ENCODE data around the gene PRDM15.

PRDM15 gene

DNA sequence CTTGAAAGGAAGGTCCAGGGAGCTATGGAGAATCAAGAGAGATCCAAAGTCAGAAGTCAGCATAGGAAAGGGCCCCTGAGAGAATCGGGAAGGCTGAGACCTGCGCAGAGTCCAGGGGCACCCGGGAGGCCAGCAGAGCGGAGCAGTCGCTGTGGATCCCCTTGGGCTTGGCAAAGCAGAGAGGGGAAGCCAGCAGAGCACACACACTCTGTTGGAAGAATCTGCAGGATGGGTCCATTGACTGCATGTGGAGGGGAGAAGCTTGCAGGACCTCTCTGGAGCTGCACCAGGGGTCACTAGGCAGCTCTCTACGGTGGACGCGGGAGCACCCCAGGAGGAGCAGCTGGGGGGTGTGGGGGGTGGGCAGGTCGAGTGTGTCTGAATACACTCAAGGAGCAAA lies 118.7 kb downstream of the PRDM15 start:
- no peak for FAIRE-seq

DNA sequence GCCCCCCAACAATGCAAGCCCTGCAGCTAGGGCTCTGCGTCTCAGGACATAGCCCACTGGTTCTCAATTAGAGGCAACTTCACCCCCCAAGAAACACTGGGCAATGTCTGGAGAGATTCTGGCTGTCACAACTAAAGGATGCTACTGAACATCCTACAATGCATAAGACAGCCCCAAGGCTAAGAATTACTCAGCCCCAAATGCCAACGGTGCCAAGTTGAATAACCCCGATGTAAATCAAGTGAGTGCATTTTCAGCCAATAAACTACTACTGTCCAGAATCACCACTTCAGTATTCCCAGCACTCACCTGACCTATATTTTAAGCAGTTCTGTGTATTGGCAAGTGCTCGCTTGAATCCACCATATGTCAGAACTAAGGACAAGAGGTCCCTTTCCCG lies 119.2 kb downstream of the PRDM15 start:
- no peak for FAIRE-seq

DNA sequence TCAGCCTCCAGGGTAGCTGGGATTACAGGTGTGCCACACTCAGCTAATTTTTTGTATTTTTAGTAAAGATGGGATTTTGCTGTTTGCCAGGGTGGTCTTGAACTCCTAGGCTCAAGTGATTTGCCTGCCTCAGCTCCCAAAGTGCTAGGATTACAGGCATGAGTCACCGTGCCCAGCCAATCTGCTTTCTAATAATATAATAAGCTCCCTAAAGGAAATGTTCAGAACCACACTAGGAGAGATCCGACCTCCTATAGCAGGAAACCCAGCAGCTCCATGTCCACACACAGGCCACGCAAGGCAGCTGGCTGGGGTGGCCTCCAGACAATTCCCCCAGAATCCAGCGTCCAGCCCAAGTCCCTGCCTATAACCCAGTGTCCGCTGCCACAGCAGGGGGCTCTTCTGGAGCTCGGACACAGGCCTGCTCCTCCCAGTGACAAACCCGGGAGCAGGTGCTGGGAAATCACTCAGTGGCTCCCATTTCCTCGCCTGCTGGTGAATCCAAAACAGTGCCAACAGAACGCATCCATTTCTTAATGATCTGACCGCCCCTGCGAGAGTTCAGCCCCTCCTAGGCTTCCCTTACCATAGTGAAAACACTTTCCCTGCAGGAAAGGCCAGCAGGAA lies 119.8 kb downstream of the PRDM15 start:
- FAIRE-seq: no peak

DNA sequence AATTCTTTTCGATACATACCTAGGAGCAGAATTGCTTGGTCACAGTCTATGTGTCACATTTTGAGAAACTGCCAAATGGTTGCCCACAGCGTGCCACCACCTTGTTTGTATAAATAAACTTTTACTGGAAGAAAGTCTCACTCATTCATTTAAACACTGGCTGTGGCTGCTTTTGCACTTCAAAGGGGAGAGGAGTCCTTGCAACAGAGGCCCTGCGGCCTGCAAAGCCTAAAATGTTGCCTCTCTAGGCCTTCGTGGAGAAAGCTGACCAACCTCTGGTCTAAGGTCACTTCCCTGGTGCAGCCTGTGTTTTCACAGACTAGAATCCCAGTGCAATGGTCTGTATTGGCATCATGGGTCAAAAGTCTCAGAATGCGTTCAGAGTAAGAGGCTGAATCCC lies 120.6 kb downstream of the PRDM15 start:
- no peak for FAIRE-seq

DNA sequence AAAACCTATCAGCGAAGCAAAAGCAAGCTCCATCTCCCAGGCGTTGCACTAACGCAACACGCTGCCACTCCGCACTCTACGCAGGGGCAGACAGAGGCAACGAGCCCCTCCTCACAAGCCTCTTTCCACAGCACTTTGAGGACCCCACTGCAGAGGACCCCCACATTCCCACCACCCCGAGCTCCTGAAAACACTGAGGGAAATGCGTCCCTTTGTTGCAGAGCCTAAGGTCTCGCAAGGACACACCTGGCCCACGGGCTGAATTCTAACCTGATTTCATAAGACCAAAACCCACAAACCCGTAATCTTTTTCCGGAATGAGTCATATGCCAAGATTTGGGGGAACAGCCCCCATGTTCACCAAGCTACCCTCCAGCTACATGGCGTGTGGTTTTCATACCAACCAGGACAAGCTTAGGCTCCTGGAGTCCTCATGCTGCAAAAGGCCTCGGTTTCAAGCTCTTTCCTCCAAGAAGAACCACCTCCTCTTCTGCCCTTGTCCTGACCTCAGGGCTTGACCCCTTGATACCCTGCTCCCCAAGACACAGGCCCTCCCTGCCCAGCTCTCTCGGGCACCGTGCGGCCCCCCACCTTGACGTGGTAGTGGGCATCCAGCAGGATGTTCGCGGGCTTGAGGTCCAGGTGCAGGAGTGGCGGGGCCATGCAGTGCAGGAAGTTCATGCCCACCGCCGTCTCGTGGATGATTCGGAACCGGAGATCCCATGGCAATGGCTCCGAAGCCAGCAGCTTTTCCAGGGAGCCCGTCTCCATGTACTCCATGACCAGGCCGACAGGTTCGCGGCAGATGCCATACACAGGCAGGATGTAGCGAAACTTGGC lies 123.0 kb downstream of the PRDM15 start:
- FAIRE-seq: no peak

DNA sequence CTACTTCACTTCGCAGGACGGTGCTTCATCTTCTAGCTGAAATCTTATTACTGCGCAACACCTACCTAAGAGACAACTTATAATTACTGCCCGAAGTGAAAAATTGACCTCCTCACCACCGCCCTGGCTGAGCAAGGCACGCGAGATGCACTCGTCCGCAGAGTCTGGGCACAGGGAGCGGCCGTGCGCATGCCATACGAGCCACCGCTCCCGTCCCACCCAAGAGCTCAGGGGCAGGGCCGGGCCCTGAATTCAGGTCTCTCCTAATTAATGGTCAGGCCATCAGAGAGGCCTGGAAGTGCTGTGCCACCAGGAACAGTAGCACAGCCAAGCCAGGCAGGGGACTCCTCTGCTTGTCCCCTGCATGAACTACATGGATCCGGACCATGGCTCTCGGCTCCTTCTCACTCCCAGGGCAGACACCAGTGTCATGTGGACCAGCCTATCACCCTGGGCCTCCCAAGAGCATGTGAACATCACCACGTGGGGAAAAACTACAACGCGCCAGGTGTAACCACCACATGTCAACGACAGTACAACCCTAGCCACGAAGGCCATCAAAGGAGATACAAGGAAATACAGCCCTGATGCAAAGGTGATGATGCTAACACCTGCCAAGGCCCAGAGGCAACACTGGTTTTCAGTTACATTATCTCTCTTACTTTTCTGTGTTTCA lies 123.7 kb downstream of the PRDM15 start:
- FAIRE-seq: no peak

DNA sequence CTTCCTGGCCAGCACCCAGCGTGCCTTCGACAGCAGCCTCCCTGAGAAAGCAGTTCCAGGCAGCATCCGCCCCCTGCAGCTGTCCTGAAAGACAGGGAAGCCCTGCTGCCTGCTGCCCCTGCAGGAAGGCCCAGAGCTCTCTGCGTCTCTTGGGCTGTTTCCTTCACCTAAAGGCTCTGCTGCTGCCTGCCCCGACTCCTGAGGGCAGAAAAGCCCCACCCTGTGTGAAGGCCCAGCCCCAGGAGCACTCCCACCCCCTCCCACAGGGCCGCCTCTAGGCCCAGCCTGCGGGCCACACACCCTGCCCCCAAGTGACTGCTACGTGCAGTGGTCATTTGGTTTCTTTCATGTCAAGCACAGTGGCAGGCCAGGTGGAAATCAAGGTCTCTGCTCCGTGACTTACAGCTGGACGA lies 124.7 kb downstream of the PRDM15 start:
- no peak for FAIRE-seq

DNA sequence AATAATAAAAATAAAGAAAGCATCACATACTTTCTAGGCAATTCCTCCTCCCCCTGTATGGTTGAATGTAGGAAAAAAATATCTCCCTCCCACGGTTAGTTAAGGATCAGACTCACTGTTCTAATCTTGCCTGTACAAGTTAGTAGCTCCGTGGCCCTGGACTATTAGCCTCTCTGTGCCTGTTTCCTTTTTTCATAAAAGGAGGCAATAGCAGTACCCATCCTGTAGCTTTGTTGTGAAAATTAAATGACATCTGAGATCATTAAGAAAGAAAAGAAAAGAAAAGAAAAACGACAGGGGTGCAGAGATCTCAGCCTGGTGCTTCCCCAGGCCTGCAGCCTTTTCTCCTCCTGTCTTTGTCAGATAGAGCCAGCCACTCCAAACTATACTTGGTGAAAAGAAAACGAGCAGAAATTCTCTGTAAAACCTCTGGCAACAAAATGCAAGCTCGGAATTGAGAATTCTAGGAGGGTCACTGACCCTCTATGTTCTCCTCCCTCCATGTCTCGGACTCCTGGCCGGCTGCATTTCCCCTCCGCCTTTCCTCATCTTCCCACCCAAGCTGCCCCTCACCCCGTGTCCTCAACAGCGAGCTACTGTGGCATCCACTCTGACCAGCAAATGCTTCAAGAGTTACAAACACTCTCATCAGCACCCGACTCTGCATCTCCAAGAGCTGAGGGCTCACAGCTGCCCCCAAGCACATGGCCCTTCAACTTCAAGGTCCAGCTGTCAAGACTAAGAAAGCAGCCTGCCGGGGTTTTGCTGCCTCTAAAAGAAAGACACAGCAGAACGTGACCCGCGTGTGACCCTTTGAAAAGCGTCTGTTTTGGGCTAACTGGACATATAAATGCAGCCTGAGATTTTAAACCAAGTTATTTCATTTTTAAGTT lies 125.9 kb downstream of the PRDM15 start:
- FAIRE-seq: no peak

DNA sequence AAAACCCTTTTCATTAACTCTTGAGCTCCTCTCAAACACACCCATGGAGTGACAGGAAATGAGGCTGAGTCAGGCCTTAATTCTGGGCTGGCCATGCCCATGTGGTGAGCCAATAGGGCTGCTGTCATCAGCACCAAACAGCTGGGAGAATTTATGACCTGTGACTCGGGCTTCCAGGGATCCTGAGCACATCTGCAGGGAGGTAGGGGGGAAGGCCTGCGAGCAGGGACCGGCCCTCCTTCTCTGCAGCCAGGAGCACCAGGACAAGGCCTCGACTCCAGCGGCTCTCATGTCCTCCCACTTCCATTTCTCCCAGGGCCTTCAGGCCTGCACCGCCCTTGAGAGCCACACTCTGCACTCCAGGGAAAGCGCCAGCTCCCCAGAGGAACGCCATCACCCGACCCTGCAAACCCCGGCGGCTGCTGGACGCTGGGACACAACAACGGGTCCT lies 126.9 kb downstream of the PRDM15 start:
- FAIRE-seq: no peak

DNA sequence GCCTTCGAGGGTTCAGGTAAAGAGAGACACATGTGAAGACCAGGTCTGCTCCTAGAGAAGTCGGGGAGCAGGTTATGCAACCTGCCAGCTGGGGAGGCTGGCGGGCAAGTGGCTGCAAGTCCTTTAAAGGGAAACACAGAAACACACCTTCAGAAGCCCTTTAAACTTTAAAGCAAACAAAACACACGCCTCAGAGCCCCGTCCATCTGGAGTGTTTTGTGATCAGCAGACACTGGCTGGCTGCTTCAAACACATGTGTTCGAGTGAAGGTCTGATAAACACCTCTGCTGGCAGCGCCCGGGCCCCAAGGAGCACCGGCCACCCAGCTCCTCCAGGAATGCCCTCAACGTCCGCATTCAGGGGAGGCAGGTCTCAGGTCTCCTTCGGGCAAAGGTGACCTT lies 127.5 kb downstream of the PRDM15 start:
- FAIRE-seq: no peak

DNA sequence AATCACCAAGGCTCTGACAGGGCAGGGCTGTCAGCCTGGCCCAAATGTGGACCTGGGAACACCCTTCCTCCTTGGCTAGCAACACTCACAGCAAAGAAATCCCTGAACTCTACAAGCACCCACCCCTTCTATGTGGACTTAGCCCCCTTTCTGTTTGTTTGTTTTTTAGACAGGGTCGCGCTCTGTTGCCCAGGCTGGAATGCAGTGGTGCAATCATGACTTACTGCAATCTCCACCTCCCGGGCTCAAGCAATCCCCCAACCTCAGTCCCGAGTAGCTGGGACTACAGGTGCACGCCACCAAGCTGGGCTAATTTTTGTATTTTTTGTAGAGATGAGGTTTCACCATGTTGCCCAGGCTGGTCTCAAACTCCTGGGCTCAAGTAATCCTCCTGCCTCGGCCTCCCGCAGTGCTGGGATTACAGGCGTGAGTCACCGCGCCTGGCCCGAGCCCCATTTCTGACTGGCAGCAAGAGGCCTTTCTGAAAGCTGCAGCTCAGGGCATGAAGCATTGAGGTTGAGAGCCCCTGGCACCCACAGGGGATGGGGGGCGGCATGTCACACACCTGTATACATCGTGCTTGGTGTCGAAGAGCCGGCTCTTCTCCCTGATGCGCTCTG lies 128.5 kb downstream of the PRDM15 start:
- FAIRE-seq: no peak

DNA sequence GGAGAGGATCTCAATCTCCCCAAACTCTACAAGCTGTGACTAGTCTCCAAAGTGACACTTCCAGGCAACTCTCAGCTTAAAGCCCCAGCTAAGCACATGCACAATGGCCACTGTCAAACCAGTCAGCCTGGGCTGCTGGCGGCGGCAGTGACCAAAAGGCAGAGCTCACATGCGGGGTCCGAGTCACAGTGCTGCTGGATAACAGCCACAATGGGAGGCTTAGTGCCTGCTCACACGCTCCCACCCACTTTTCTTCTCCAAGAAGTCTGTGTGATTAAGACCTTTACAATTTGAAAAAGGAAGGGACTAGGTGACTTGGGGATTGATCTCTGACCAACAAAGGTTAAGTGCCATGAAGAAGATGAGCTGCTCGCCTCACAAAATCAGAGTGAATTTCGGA lies 129.1 kb downstream of the PRDM15 start:
- FAIRE-seq: no peak

DNA sequence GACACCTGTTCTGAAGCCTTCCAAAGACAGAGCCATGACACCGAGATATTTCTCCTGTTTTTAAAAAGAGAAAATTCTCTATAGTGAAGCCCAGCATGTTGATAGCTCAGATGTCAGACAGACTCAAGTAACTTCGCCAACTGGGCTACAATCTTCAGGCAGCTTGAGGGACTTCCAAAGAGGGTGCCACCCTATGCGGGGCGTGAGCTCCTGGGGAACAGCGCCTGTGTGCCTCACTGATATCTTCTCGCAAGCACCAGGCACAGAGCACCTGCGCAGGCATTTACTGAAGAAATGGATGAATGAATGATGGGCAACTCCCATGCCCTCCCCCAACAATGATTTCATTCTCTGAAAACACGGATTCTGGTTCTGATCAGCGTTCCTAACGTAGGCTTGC lies 129.9 kb downstream of the PRDM15 start:
- FAIRE-seq: no peak
